Loucy (cell line): ENCODE measurements around the gene NCR2.

Source experiments
- EZH2phosphoT487 ChIP-seq: fragments of 200-600 bp; IDR thresholded peaks from 2 replicates; pipeline ENCODE4 v1.6.1; 2018; ENCODE audit warnings: antibody characterized with exemption, mild to moderate bottlenecking, moderate library complexity, borderline replicate concordance
- TF ChIP-seq, protein P1 (sequence below): fragments of 200-600 bp; sonication (generic); conservative IDR thresholded peaks from 2 replicates; pipeline ENCODE4 v1.5.1; 2014; ENCODE audit warnings: mild to moderate bottlenecking, antibody characterized with exemption, low read length

DNA sequence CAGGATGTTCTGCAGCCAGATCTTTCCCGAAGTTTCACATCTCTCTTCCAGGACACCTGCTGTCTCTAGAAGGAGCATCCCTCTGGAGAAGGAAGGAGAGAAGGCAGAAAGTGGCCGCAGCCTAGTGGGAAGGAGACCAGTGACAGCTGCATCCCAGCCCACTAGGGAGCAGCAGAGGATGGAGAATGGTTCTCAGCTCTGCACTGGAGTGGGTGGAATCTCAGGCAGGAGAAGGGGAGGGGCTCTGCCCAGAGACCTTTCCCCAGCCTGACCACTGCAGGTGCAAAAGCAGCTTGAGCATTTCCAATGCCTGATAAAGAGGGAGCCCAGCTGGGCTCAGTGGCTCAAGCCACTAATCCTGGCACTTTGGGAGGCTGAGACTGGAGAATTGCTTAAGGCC is 32.3 kb downstream of the NCR2 start:
- TF ChIP-seq, protein P1, sequence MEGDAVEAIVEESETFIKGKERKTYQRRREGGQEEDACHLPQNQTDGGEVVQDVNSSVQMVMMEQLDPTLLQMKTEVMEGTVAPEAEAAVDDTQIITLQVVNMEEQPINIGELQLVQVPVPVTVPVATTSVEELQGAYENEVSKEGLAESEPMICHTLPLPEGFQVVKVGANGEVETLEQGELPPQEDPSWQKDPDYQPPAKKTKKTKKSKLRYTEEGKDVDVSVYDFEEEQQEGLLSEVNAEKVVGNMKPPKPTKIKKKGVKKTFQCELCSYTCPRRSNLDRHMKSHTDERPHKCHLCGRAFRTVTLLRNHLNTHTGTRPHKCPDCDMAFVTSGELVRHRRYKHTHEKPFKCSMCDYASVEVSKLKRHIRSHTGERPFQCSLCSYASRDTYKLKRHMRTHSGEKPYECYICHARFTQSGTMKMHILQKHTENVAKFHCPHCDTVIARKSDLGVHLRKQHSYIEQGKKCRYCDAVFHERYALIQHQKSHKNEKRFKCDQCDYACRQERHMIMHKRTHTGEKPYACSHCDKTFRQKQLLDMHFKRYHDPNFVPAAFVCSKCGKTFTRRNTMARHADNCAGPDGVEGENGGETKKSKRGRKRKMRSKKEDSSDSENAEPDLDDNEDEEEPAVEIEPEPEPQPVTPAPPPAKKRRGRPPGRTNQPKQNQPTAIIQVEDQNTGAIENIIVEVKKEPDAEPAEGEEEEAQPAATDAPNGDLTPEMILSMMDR = peak; percentile 79
- no peak for TF ChIP-seq EZH2phosphoT487
